KOPT-K1 (cell line): ENCODE measurements around the gene INS.
"Not testable (repeated sequence)": the region's sequence is repeated elsewhere in the genome, so short reads cannot be mapped to it uniquely, and the experiment has no call there.

Experiments
- H3K27ac ChIP-seq: fragments of 200-600 bp; sonication (generic); 2 replicates; pipeline ENCODE4 v1.5.1; 2016; ENCODE audit warnings: antibody characterized with exemption, mild to moderate bottlenecking, low read depth, low read length; ENCODE audit not compliant: poor library complexity, severe bottlenecking
- H3K36me3 ChIP-seq: fragments of 200-600 bp; sonication (generic); 2 replicates; pipeline ENCODE4 v1.5.1; 2017; ENCODE audit warnings: antibody characterized with exemption, mild to moderate bottlenecking, low read length, moderate library complexity; ENCODE audit not compliant: insufficient read depth
- H3K9me3 ChIP-seq: fragments of 200-600 bp; sonication (generic); 2 replicates; pipeline ENCODE4 v1.5.1; 2017; ENCODE audit warnings: antibody characterized with exemption, low read length, mild to moderate bottlenecking; ENCODE audit not compliant: insufficient read depth, poor library complexity, severe bottlenecking

The INS gene

DNA sequence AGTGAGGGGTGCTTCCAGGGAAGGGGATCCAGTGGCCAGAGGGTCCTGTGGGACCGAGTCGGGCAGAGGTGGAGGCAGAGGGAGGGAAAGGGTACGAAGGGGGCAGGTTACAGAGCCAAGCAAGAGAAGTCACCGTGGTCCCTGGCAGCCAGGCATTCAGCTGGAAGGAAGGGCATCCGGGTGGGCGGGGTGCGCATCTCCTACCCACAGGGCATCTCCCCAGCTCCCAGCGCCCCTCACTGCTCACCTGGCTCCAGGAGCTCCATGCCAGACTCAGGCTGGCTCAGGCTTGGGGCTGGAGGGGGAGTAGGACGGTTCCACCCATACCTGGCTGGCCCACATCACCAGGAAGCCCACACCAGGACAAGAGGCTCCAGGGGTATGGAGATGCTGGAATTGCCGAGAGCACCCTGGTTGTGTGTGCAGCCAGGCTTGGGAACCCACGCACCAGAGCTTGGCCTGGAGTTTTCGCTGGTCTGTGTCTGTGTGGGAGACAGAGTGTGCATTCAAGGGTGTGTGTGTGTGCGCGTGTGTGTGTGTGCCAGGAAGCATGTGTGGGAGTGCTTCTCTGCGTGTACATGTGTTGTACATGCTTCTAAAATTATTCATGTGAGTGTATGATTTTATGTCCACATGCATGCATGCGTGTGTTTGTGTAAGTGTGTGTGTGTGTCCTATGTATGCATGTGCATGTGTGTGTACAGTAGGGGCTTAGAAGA is 17.2 kb upstream of the INS start:
- H3K27ac ChIP-seq, H3K9me3 ChIP-seq, H3K36me3 ChIP-seq: not testable (repeated sequence)

DNA sequence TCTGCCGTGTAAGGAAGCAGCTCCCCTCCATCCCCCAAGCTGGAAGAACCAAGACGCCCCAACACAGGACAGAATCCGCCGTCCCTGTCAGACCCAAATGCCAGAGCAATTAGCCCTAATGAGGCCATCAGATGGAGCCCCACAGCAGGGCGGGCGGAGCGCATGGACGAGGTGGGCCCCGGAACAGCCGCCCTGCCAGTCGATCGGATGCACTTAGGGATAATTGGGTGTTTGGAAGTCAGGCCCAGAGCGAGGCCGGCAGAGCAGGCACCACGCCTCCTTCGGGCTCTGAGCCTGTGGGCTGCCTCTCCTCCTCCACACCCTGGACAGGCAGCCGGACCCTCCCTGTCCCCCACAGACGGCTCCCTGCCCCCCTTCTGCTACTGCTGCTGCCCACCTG is 16.1 kb upstream of the INS start:
- Histone ChIP-seq H3K27ac (no peak overlapping the region), H3K36me3 (no peaks in the 10 kb centered on the region)

DNA sequence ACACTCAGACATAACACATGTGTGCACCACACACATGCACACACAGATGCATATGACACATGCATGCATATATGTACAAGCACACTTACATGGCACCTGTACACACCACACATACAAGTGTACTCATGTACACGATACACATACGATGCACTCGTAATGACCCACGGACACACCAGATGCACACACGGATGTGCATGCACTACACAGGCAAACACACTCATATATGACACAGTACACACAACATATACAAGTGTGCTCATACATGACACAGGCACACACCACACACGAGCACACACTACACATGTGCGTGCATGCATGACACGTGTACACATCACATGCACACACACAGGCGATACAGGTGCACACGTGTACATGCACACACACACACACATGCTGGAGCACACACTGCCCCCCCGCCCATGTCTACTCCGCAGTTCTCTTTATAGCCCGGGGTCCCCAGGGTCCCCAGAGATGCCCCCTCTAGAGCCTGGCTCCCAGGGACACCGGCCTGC is 15.4 kb upstream of the INS start:
- Histone ChIP-seq H3K36me3 (no peaks in the 10 kb centered on the region), H3K9me3 (no peaks in the 10 kb centered on the region), H3K27ac (no peak overlapping the region)

More for the DNA sequence above, 16.1 kb upstream of the INS start:
- H3K9me3 ChIP-seq: no peaks in the 10 kb centered on the region

DNA sequence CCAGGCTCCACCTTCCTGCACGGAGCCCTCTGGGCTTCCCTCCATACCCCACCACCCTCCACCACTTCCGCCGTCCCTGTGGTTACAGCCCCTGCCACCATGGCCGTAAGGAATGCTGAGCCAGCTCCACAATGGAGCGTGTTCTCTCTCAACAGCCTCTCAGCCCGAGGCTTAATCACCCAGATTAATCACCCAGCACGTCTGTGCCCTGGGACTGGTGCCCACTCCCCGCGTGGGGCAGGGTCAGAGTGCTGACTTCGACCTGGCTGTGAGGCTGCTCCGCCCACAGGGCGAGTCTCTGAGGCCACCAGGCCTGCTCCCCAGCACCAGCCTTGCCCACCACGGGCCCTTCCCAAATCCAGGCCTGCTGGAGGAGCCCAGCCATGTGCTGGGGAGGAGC is 14.7 kb upstream of the INS start:
- H3K27ac ChIP-seq: no peak overlapping the region
- H3K36me3 ChIP-seq: no peaks in the 10 kb centered on the region
- H3K9me3 ChIP-seq: no peaks in the 10 kb centered on the region

DNA sequence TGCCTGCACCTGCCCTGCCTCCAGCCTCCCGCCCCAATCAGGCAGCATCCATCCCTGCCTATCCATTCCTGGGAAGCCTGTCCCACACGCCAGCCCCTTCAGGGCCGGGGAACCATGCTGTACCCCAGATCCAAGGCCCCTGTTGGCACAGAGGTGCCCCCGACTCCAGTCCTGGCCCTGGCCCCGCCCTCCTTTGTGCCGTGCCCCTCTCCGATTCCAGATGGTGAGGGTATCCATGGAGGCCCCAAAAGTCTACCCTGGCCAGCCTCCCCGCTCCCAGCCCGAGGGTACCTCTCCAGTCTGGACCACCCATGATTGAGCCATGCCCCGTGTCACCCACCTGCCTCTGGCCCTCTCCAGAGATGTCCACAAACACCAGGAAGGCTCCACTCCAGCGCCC is 13.4 kb upstream of the INS start:
- H3K27ac ChIP-seq: no peak overlapping the region
- no peaks in the 10 kb centered on the region for H3K9me3 ChIP-seq
- H3K36me3 ChIP-seq: no peaks in the 10 kb centered on the region

DNA sequence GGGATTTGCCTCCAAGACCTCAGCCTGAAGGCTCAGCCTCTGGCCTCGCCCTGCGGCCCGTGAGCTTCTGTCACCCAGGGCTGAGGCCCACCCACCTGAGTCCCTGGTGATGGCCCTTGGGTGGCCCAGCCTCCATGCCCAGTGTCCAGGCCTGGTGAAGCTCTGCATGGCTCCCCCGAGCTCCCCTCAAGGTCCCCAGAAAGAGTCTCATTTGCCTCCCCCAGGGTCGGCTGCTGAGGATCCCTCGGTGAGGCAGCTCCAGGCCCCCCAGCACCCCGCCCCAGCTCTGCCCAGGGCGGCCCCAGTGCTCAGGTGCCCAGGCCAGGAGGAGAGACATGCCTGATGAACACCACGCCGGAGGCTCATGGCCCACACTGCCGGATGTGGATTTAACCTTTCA is 12.8 kb upstream of the INS start:
- no peak overlapping the region for H3K27ac ChIP-seq
- H3K36me3 ChIP-seq: no peaks in the 10 kb centered on the region
- H3K9me3 ChIP-seq: no peaks in the 10 kb centered on the region

DNA sequence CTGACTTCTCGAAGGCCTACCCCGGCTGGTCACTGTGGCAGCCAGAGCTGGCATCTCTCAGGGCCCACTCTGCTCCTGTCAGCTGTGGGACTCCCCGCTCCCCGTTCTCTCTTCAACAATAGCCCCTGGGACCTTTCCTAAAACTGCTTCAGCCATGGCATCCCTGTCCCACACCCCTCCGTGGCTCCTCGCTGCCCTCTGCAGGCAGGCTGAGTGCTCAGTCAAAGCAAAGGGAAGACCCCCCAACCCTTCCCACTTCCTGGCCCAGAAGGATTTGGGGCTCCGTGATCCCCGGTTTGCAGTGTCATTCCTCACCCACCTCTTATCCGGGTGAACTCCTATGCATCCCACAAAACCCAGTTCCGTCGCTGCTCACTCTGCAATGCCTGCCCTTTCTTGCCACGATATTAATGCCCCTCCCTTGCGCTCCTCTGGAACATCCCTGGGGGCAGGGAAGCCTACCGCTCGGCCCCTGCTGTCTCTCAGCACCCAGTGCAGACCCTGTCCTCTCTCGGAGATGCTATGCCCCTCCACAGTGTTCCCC is 12.2 kb upstream of the INS start:
- Histone ChIP-seq H3K27ac (no peak overlapping the region), H3K9me3 (no peaks in the 10 kb centered on the region), H3K36me3 (no peaks in the 10 kb centered on the region)

DNA sequence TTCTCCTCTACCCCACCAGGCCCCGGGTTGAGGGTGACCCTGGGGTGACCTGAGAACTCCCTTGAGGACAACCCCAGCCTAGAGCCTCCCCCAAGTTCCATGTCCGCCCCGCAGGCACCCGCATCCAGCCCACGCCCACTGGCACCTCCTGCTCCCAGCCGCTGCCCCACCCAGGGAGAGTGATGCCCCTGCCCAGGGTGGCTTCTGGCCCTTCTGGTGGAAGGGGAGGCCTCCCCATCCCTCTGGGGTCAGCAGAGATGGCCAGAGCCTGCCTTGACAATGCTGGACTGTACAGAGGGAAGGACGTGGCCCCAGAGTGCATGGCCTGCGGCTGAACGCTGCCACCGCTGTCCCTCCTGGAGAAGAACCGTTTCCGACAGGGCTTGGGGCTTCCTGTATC is 11.7 kb upstream of the INS start:
- H3K36me3 ChIP-seq: no peaks in the 10 kb centered on the region
- no peak overlapping the region for H3K27ac ChIP-seq
- H3K9me3 ChIP-seq: no peaks in the 10 kb centered on the region

DNA sequence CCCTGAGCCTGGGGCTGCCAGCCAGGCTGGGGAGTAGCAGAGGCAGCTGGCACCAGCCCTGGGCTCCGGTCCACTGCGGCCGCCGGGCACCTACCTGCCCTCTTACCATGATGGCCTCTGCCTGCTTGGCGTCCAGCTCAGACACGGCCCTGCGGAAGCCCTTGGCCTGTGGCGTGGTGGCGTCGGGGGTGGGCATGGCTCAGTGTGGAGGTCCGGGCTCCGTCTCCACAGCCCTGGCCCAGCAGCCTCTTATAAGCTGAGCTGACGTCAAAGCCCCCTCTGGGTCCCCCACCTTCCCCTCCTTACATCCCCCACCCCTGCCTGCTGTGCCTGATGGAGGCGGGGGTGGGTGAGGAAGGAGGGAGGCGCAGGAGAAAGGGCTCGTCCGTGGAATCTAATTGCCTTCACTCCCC is 10.6 kb upstream of the INS start, which contains the start of gene TH:
TH (minus strand) TSS at position 225 of the 413 bp plus-strand sequence; CDS start at position 196, 29 bp downstream.
- no peaks in the 10 kb centered on the region for H3K36me3 ChIP-seq
- H3K9me3 ChIP-seq: no peaks in the 10 kb centered on the region
- no peak within 1 kb of the TSS for H3K27ac ChIP-seq

DNA sequence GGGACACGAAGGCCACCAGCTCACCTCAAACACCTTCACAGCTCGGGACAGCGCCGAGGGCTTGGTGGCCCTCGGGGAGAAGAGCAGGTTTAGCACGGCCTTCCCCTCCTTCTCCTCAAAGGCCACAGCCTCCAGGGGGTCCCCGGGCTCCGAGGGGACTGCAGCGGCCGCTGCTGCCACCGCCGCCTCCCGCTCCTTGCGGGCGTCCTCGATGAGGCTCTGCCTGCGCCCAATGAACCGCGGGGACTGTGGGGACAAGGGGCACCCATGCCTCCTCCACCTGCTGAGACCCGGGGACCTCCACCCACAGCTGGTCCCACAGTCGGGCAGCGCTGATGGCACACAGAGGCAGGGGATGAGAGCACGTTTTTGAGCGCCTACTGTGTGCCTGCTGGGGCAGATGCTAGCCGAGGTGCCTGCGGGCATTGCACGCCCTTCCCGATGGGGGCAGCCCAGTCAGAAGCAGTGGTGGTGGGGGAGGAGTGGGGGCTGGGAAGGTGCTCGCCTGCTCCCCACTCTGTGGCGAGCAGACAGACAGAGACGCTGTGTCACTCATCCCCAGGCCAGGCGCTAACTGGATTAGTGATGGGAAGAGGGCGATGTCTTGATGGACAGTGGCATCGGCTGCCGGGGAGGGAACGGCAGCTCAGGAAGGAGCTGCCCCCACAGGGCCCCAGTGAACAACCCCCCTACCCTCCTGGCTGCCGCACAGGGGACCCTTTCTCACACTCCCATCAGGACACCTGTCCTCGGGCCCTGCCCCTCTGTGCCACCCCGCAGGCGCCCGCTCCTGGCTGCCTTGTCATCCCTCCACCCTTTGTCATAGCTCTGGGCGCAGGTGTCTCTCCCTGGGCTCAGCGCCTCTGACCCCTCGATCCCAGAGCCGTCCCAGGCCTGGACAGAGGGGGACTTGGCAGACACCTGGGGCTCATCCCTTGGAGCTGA is 8.9 kb upstream of the INS start:
- Histone ChIP-seq H3K9me3 (no peaks in the 10 kb centered on the region), H3K27ac (no peak overlapping the region), H3K36me3 (no peaks in the 10 kb centered on the region)

DNA sequence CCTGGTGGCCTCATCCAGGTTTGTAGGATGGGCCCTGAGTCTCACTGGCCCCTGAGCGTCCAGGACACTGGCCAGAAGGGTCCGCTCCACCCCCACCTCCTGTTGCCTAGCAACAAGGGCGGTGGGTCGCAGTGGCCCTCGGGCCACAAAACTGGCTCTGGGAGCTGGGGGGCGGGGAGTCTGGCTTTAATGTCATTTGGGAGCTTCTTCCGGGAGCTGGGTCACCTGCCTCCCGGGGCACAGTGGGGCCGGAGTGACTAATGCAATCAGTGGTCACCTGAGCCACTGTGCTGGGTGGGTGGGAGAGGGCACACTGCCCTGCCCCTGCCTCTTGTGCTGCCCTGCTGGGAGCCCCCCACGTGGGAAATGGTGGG is 8.0 kb upstream of the INS start:
- Histone ChIP-seq H3K27ac (no peak overlapping the region), H3K9me3 (no peaks in the 10 kb centered on the region)

DNA sequence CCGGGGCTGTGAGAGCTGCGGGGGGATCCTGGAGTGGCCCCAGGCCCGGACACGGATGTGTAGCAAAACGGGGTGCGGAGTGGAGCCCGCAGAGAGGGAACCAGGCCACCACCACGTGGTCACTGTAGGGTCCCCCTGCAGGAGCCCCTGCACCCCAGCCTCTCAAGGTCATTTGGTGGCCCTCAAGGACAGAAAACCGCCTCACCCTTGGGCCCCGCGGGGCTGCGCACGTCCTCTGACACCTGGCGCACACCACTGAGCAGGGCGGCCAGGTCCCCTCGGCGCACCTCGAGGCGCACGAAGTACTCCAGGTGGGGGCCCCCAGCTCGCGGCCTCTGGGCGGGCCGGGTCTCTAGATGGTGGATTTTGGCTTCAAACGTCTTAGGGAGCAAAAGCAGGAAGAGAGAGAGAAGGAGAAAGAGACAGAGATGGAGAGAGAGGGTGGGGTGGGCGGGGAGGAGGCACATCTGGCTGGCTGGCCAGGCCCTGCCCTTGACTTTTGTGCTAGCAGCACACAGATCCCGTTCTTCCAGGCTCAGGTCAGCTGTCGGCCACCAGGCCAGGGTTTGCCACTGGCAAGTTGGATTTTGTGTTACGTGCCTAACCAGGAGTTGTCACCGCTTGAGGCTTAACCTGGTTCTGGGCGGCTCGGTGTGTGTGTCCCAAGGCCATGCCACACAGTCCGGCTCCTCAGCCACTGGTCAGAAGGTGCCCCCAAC is 7.4 kb upstream of the INS start:
- Histone ChIP-seq H3K27ac (no peak overlapping the region), H3K9me3 (no peaks in the 10 kb centered on the region), H3K36me3 (no peaks in the 10 kb centered on the region)

More for the DNA sequence above, 8.0 kb upstream of the INS start:
- H3K36me3 ChIP-seq: no peaks in the 10 kb centered on the region

DNA sequence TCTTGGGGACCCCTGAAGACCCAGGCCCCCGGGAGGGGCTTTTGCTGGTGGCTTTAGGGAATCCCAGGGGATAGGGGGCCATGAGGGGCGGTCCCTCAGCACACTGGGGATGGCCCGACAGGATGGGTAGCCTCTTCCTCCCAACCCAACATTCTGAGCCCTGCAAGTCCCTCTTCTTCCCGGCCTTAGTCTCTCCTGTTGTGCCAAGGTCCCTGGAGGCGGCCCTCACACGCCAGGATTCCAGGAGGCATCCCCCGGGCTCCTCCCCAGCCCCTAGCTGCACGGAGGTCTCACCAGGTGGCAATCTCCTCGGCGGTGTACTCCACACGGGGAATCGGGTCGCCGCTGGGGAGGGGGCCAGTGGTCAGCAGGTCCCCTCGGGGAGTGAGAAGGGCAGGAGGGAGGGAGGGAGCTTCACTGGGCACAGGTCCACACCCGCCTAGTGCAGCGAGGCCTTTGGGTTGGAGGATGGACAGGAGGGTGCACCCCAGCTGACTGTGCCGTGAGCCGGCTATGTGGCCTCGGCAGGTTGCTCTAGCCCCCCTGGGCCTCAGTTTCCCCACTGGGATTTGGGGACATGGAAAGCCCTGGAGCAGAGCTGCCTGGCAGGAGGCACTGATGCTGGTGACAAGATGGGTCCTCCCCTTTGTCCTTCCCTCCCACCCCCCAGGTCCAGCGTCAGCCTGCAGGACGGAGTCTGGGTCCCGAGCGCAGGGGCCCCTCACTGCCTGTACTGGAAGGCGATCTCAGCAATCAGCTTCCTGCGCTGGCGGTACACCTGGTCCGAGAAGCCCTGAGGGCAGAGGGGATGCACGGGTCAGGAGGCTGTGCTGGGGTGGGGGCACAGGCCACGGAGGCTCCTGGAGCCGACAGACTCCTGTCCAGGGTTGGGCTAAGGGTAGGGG is 6.4 kb upstream of the INS start:
- Histone ChIP-seq H3K27ac (no peak overlapping the region), H3K36me3 (no peaks in the 10 kb centered on the region), H3K9me3 (no peaks in the 10 kb centered on the region)
